PC-3 (cell line): ENCODE results near the gene DHX30.

ENCODE experiments used
- EZH2 ChIP-seq: fragments of 300-600 bp; sonication (generic); IDR thresholded peaks from one replicate; pipeline ENCODE4 v1.6.1; 2017; ENCODE audit warnings: antibody characterized with exemption, mild to moderate bottlenecking, low read length; ENCODE audit not compliant: unreplicated experiment
- TF ChIP-seq, protein P1 (sequence below): fragments of 300-600 bp; sonication (generic); conservative IDR thresholded peaks from 2 replicates; pipeline ENCODE4 v1.5.1; 2017; ENCODE audit warnings: antibody characterized with exemption, low read depth, mild to moderate bottlenecking, low read length

DNA sequence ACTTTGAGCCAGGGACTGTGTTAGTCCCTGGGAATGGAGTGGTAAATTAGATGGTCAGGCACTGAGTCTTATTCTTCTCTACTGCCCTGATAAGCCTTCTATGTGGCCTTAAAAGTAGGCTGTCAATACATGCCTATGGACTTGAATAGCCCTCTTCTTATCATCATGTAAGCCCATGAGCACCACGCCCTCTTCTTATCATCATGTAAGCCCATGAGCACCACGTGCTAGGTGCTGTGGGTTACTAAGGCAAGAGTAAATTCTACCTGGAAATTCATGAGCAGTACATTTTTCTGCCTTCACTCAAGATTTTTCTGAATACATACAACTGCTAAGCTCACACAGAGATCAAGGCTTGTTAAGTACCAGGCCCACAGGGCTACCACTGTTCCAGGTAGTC lies 68.5 kb downstream of the DHX30 start:
- TF ChIP-seq, protein P1, sequence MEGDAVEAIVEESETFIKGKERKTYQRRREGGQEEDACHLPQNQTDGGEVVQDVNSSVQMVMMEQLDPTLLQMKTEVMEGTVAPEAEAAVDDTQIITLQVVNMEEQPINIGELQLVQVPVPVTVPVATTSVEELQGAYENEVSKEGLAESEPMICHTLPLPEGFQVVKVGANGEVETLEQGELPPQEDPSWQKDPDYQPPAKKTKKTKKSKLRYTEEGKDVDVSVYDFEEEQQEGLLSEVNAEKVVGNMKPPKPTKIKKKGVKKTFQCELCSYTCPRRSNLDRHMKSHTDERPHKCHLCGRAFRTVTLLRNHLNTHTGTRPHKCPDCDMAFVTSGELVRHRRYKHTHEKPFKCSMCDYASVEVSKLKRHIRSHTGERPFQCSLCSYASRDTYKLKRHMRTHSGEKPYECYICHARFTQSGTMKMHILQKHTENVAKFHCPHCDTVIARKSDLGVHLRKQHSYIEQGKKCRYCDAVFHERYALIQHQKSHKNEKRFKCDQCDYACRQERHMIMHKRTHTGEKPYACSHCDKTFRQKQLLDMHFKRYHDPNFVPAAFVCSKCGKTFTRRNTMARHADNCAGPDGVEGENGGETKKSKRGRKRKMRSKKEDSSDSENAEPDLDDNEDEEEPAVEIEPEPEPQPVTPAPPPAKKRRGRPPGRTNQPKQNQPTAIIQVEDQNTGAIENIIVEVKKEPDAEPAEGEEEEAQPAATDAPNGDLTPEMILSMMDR, result no peak
- no peak for TF ChIP-seq EZH2
